HUES6 (cell line): ENCODE results near the gene SMCHD1.
"Not testable (repeated sequence)": the region's sequence is repeated elsewhere in the genome, so short reads cannot be mapped to it uniquely, and the experiment has no call there.

Experiments used
- H3K27ac ChIP-seq: 2 replicates; pipeline ENCODE4 v1.7.0; 2013; ENCODE audit warnings: low read depth, mild to moderate bottlenecking, low read length, inconsistent platforms
- H3K27me3 ChIP-seq: 2 replicates; pipeline ENCODE4 v1.6.1; 2013; ENCODE audit warnings: low read length; ENCODE audit not compliant: control insufficient read depth, insufficient read depth
- H3K36me3 ChIP-seq: 2 replicates; pipeline ENCODE4 v1.6.1; 2013; ENCODE audit warnings: low read length; ENCODE audit not compliant: control insufficient read depth, insufficient read depth
- H3K4me1 ChIP-seq: 2 replicates; pipeline ENCODE4 v1.6.1; 2013; ENCODE audit warnings: low read length; ENCODE audit not compliant: control insufficient read depth, insufficient read depth
- H3K4me3 ChIP-seq: 2 replicates; pipeline ENCODE4 v1.5.1; 2013; ENCODE audit warnings: low read depth, low read length
- H3K9ac ChIP-seq: one replicate; pipeline ENCODE4 v1.6.1; 2013; ENCODE audit warnings: mild to moderate bottlenecking, low read length
- H3K9me3 ChIP-seq: 2 replicates; pipeline ENCODE4 v1.6.1; 2013; ENCODE audit warnings: low read depth, low read length; ENCODE audit not compliant: control insufficient read depth, insufficient read depth

SMCHD1 gene

GRCh38 chr18:2717407-2717806, 61.9 kb downstream of the SMCHD1 start:
- H3K4me3 ChIP-seq, result no peak overlapping the region
- no peaks in the 10 kb centered on the region for H3K27me3 ChIP-seq
- H3K9me3 ChIP-seq, result no peaks in the 10 kb centered on the region
- H3K9ac ChIP-seq, result no peak overlapping the region
- peaks cover 82% of the 10 kb centered on the region for H3K36me3 ChIP-seq
- H3K4me1 ChIP-seq, result no peaks in the 10 kb centered on the region; the same call in 1 of the 2 replicates
- H3K27ac ChIP-seq, result no peak overlapping the region

GRCh38 chr18:2719040-2719439, 63.5 kb downstream of the SMCHD1 start:
- H3K4me3 ChIP-seq, result no peak overlapping the region
- peaks cover 81% of the 10 kb centered on the region for H3K36me3 ChIP-seq

GRCh38 chr18:2723207-2723606, 67.7 kb downstream of the SMCHD1 start:
- no peak overlapping the region for H3K27ac ChIP-seq
- no peaks in the 10 kb centered on the region for H3K9me3 ChIP-seq
- no peaks in the 10 kb centered on the region for H3K27me3 ChIP-seq
- peaks cover 78% of the 10 kb centered on the region for H3K36me3 ChIP-seq
- no peak overlapping the region for H3K4me3 ChIP-seq
- H3K9ac ChIP-seq, result no peak overlapping the region
- no peaks in the 10 kb centered on the region for H3K4me1 ChIP-seq

More at GRCh38 chr18:2719040-2719439, 63.5 kb downstream of the SMCHD1 start:
- Histone ChIP-seq H3K27me3 (no peaks in the 10 kb centered on the region), H3K27ac (no peak overlapping the region), H3K9me3 (no peaks in the 10 kb centered on the region), H3K4me1 (no peaks in the 10 kb centered on the region; the same call in 1 of the 2 replicates), H3K9ac (no peak overlapping the region)

GRCh38 chr18:2729757-2730156, 74.2 kb downstream of the SMCHD1 start:
- no peak overlapping the region for H3K9ac ChIP-seq
- no peaks in the 10 kb centered on the region for H3K4me1 ChIP-seq
- no peaks in the 10 kb centered on the region for H3K27me3 ChIP-seq
- peaks cover 85% of the 10 kb centered on the region for H3K36me3 ChIP-seq
- no peak overlapping the region for H3K4me3 ChIP-seq
- H3K9me3 ChIP-seq, result no peaks in the 10 kb centered on the region
- H3K27ac ChIP-seq, result no peak overlapping the region

GRCh38 chr18:2736823-2737222, 81.3 kb downstream of the SMCHD1 start:
- no peaks in the 10 kb centered on the region for H3K4me1 ChIP-seq
- peaks cover 79% of the 10 kb centered on the region for H3K36me3 ChIP-seq
- H3K9ac ChIP-seq, result no peak overlapping the region
- no peaks in the 10 kb centered on the region for H3K9me3 ChIP-seq
- H3K27ac ChIP-seq, result no peak overlapping the region
- H3K4me3 ChIP-seq, result no peak overlapping the region
- no peaks in the 10 kb centered on the region for H3K27me3 ChIP-seq

GRCh38 chr18:2740082-2740481, 84.6 kb downstream of the SMCHD1 start:
- H3K36me3 ChIP-seq, result peaks cover 75% of the 10 kb centered on the region
- not testable (repeated sequence) for H3K9me3 ChIP-seq, H3K4me3 ChIP-seq, H3K4me1 ChIP-seq, H3K27me3 ChIP-seq, H3K9ac ChIP-seq, H3K27ac ChIP-seq

- Histone ChIP-seq H3K27me3 (no peaks in the 10 kb centered on the region), H3K4me1 (no peaks in the 10 kb centered on the region), H3K9ac (no peak overlapping the region), H3K27ac (no peak overlapping the region), H3K9me3 (no peaks in the 10 kb centered on the region), H3K36me3 (peaks cover 77% of the 10 kb centered on the region), H3K4me3 (no peak overlapping the region)
These were observed 90.7 kb downstream of the SMCHD1 start for GRCh38 chr18:2746274-2746673.

- H3K4me1 ChIP-seq, result no peaks in the 10 kb centered on the region
- H3K36me3 ChIP-seq, result peaks cover 35% of the 10 kb centered on the region
- no peak overlapping the region for H3K9ac ChIP-seq
- H3K27ac ChIP-seq, result no peak overlapping the region
- H3K27me3 ChIP-seq, result no peaks in the 10 kb centered on the region
- H3K4me3 ChIP-seq, result no peak overlapping the region
- no peaks in the 10 kb centered on the region for H3K9me3 ChIP-seq
These were observed 102.8 kb downstream of the SMCHD1 start for GRCh38 chr18:2758309-2758708.

GRCh38 chr18:2774669-2775068, 119.1 kb downstream of the SMCHD1 start:
- peaks cover 7% of the 10 kb centered on the region; the same call in 1 of the 2 replicates for H3K4me1 ChIP-seq
- H3K36me3 ChIP-seq, result peaks cover 94% of the 10 kb centered on the region
- no peak overlapping the region for H3K27ac ChIP-seq
- H3K27me3 ChIP-seq, result no peaks in the 10 kb centered on the region
- no peaks in the 10 kb centered on the region for H3K9me3 ChIP-seq
- H3K4me3 ChIP-seq, result no peak overlapping the region
- H3K9ac ChIP-seq, result no peak overlapping the region

GRCh38 chr18:2776601-2777000, 121.1 kb downstream of the SMCHD1 start:
- no peak overlapping the region for H3K27ac ChIP-seq
- H3K4me3 ChIP-seq, result no peak overlapping the region
- peaks cover 90% of the 10 kb centered on the region for H3K36me3 ChIP-seq
- H3K4me1 ChIP-seq, result no peaks in the 10 kb centered on the region
- H3K9me3 ChIP-seq, result no peaks in the 10 kb centered on the region
- no peaks in the 10 kb centered on the region for H3K27me3 ChIP-seq
- H3K9ac ChIP-seq, result no peak overlapping the region

GRCh38 chr18:2777241-2777640, 121.7 kb downstream of the SMCHD1 start:
- no peak overlapping the region for H3K4me3 ChIP-seq
- H3K27ac ChIP-seq, result no peak overlapping the region
- H3K36me3 ChIP-seq, result peaks cover 89% of the 10 kb centered on the region
- no peaks in the 10 kb centered on the region for H3K27me3 ChIP-seq
- H3K9ac ChIP-seq, result no peak overlapping the region
- H3K4me1 ChIP-seq, result no peaks in the 10 kb centered on the region
- no peaks in the 10 kb centered on the region for H3K9me3 ChIP-seq

GRCh38 chr18:2780750-2781149, 125.2 kb downstream of the SMCHD1 start:
- no peaks in the 10 kb centered on the region for H3K9me3 ChIP-seq
- H3K4me3 ChIP-seq, result no peak overlapping the region
- H3K9ac ChIP-seq, result no peak overlapping the region
- H3K27ac ChIP-seq, result no peak overlapping the region
- H3K4me1 ChIP-seq, result no peaks in the 10 kb centered on the region
- peaks cover 85% of the 10 kb centered on the region for H3K36me3 ChIP-seq
- no peaks in the 10 kb centered on the region for H3K27me3 ChIP-seq
